Measurements from ENCODE around the gene OSBPL6.

Gene OSBPL6

DNA sequence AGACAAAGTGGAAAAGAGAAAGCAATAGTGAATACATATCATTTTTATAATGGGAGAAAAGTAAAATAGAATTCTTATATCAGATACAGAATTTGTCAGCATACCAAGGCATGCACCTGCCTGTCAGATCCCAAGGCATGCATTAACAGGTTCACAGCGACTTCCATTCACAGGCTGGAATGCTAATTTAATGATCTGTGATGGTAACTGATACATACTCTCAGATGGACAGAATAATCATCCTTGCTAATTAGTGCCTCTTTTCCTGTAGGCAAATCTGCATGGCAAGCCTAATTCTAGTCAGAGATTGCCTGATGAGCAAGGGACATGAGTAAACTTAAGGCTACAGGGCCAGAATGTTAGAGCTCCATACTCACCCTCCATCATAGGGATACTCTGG, 180.6 kb downstream of the OSBPL6 start:
- Histone ChIP-seq H3K4me3 (ENCODE audit: low read length) (no peak overlapping the region), H3K4me1 (ENCODE audit: insufficient read depth, low read length) (no peaks in the 10 kb centered on the region), H3K9me3 (ENCODE audit: low read length) (no peaks in the 10 kb centered on the region), H3K27me3 (ENCODE audit: insufficient read depth, low read length) (no peaks in the 10 kb centered on the region), H3K36me3 (ENCODE audit: insufficient read depth, low read length) (no peaks in the 10 kb centered on the region), H2AFZ (ENCODE audit: low read depth, low read length) (no peak overlapping the region)

DNA sequence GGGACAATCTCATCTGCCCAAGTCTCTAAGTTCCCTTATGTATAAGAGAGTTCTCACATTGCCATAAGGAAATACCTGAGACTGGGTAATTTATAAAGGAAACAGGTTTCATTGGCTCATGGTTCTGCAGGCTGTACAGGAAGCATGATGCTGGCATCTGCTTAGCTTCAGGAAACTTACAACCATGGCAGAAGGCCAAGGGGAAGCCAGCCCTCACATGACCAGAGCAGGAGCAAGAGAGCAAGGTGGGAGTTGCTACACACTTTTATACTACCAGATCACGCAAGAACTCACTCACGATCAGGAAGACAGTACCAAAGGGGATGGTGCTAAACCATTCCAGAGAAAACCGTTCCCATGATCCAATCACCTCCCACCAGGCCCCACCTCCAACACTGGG, 182.7 kb downstream of the OSBPL6 start:
- Histone ChIP-seq H3K27me3 (ENCODE audit: insufficient read depth, low read length) (no peaks in the 10 kb centered on the region), H3K9me3 (ENCODE audit: low read length) (no peaks in the 10 kb centered on the region), H2AFZ (ENCODE audit: low read depth, low read length) (no peak overlapping the region), H3K4me3 (ENCODE audit: low read length) (no peak overlapping the region), H3K4me1 (ENCODE audit: insufficient read depth, low read length) (no peaks in the 10 kb centered on the region), H3K36me3 (ENCODE audit: insufficient read depth, low read length) (no peaks in the 10 kb centered on the region)

DNA sequence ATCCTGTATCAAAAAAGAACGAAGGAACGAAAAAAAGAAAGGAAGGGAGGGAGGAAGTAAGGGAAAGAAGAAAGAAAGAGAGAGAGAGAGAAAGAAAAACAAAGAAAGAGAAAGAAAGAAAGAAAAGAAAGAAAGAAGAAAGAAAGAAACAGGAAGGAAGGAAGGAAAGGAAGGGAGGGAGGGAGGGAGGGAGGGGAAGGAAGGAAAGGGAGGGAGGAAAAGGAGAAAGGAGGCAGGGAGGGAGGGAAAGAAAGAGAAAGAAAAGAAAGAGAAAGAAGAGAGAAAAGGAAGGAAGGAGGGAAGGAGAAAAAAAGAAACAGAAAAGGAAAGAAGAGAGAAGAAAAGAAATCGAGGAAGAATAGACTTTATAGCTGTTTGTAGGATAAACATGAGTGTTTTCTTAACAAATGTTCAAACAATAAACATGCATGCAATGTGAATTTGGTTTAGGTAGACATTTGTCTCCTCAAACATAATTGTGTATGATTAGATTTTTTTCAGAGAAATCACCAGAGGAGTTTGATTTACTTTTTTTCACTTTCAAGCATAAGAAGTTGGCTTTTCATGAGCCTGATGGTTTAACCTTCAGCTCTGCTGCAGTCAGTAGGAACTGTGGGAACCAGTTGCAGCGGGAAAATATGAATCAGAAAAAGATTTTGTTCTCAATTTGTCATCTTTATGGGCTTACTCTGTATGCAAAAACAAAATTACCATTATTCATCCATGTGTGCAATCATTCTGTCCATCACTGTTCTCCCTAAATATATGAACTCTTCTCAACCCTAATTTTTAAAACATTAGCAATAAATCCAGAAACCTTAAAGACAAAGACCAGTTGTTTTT, 185.1 kb downstream of the OSBPL6 start:
- no peaks in the 10 kb centered on the region for H3K36me3 ChIP-seq (ENCODE audit: insufficient read depth, low read length)
- no peaks in the 10 kb centered on the region for H3K4me1 ChIP-seq (ENCODE audit: insufficient read depth, low read length)
- H2AFZ ChIP-seq (ENCODE audit: low read depth, low read length), result no peak overlapping the region
- H3K4me3 ChIP-seq (ENCODE audit: low read length), result no peak overlapping the region
- no peaks in the 10 kb centered on the region for H3K9me3 ChIP-seq (ENCODE audit: low read length)
- H3K27me3 ChIP-seq (ENCODE audit: insufficient read depth, low read length), result no peaks in the 10 kb centered on the region

DNA sequence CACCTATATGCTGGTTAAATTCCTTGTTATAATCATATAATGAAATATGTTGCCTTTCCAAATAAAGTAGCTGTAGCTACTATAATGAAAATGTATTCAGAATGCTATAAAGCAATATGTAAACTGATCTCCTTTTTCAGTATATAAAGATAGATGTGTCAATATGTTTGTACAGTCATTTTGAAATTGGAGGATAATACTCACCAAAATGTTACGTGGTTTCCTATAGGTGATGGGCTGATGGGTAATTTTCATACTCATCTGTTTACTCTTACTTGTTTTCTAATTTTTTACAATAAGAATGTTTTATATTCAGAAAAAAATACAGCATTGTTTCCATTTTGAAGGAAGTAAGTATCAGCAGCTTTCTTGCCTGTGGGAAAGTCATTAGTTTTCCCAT, 186.5 kb downstream of the OSBPL6 start:
- Histone ChIP-seq H3K9me3 (ENCODE audit: low read length) (no peaks in the 10 kb centered on the region), H3K4me3 (ENCODE audit: low read length) (no peak overlapping the region), H3K27me3 (ENCODE audit: insufficient read depth, low read length) (no peaks in the 10 kb centered on the region), H3K36me3 (ENCODE audit: insufficient read depth, low read length) (no peaks in the 10 kb centered on the region), H2AFZ (ENCODE audit: low read depth, low read length) (no peak overlapping the region), H3K4me1 (ENCODE audit: insufficient read depth, low read length) (no peaks in the 10 kb centered on the region)

DNA sequence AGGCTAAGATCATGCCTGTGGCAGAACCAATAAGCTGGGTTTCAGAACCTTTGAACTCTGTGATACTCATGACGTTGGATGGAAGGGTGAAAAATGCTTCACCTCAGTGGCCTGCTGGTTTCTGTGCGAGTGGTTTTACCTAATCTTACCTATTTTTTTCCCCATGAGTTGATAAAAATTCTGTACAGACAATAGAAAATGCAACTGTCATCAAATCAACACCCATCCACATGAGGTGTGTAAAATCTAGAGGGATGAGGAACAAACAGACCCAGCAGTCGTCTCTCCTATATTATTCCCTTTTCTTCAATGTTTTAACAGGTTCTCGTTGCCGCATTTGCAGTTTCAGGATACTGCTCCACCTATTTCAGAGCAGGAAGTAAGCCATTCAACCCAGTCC, 189.4 kb downstream of the OSBPL6 start:
- Histone ChIP-seq H3K4me1 (ENCODE audit: insufficient read depth, low read length) (no peaks in the 10 kb centered on the region), H3K9me3 (ENCODE audit: low read length) (no peaks in the 10 kb centered on the region), H3K36me3 (ENCODE audit: insufficient read depth, low read length) (no peaks in the 10 kb centered on the region), H3K27me3 (ENCODE audit: insufficient read depth, low read length) (no peaks in the 10 kb centered on the region), H2AFZ (ENCODE audit: low read depth, low read length) (no peak overlapping the region), H3K4me3 (ENCODE audit: low read length) (no peak overlapping the region)

DNA sequence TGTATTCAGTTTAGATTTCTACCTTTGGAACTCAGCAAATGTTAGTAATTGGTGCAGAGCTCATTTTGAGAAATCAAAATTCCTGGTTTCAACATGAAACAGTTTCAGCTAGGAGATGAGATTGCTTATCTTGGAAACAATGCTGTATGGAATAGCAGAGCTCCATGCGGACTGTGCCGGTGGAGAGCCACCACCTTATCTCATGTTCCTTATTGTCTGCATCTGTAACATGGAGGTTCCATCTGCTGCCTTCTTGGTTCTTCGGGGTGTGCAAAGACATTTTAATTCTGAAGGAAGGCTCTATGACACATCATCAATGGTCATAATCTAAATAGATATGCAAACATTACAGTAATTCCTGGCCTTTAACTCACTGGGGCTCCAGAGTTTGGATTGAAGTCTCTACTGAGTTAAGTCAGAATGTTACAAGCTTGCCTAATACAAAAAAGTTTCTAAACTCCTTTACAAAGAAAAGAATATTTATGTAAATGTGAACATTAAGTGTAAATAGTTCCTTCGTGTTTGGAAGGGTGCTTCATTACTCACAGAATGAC, 191.4 kb downstream of the OSBPL6 start:
- Histone ChIP-seq H3K4me3 (ENCODE audit: low read length) (no peak overlapping the region), H3K27me3 (ENCODE audit: insufficient read depth, low read length) (no peaks in the 10 kb centered on the region), H3K36me3 (ENCODE audit: insufficient read depth, low read length) (no peaks in the 10 kb centered on the region), H2AFZ (ENCODE audit: low read depth, low read length) (no peak overlapping the region), H3K9me3 (ENCODE audit: low read length) (no peaks in the 10 kb centered on the region), H3K4me1 (ENCODE audit: insufficient read depth, low read length) (no peaks in the 10 kb centered on the region)

DNA sequence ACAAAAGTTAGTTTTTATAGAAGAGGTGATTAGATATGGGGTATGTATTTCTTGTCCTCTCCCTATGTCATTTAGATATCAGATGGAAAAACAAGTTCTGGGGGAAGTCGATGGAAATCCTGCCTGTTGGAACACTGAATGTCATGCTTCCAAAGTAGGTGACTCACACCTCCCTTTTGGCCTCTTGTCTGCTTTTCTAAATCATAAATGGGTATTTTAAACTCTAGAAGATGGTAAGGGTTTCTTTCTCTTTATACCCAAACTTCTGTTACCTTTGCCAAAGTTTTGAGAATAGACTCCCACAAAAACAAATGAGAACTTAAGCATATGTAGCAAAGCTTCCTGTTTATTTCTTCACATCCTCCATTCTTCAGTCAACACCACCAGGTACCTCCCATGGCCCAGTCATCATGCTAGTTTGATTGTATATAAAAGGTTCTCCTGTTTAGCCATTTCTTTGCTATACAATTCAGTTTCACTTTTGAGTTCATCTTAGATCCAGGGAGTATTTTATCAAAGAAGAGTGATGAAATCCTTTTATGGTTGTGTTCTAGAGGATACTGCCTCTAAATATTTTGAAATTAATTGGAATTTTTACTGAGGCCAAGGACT, 192.8 kb downstream of the OSBPL6 start:
- H3K27me3 ChIP-seq (ENCODE audit: insufficient read depth, low read length), result no peaks in the 10 kb centered on the region
- no peak overlapping the region for H3K4me3 ChIP-seq (ENCODE audit: low read length)
- no peaks in the 10 kb centered on the region for H3K9me3 ChIP-seq (ENCODE audit: low read length)
- no peaks in the 10 kb centered on the region for H3K4me1 ChIP-seq (ENCODE audit: insufficient read depth, low read length)
- no peaks in the 10 kb centered on the region for H3K36me3 ChIP-seq (ENCODE audit: insufficient read depth, low read length)
- no peak overlapping the region for H2AFZ ChIP-seq (ENCODE audit: low read depth, low read length)

DNA sequence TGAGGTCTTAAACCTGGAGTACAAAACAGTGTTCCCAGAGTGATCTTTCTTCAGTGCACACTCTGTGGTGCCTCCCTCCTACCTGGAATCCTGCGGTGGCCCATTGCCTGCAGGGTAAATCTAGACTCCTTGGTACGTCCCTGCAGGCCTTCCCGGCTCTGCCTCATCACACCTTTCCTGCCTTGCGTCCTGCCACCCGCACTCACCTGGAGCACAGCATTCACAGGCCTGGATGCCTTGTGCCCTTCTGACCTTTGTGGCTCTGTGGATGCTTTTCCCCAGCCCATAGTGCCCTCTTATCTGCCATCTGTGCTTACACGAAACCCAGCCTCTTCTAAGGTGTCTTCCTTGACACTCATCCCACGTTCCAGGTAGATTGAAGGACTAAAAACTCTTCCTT, 194.0 kb downstream of the OSBPL6 start:
- Histone ChIP-seq H3K27me3 (ENCODE audit: insufficient read depth, low read length) (no peaks in the 10 kb centered on the region), H3K4me1 (ENCODE audit: insufficient read depth, low read length) (peaks cover under 1% of the 10 kb centered on the region), H2AFZ (ENCODE audit: low read depth, low read length) (no peak overlapping the region), H3K9me3 (ENCODE audit: low read length) (no peaks in the 10 kb centered on the region), H3K36me3 (ENCODE audit: insufficient read depth, low read length) (no peaks in the 10 kb centered on the region), H3K4me3 (ENCODE audit: low read length) (no peak overlapping the region)

DNA sequence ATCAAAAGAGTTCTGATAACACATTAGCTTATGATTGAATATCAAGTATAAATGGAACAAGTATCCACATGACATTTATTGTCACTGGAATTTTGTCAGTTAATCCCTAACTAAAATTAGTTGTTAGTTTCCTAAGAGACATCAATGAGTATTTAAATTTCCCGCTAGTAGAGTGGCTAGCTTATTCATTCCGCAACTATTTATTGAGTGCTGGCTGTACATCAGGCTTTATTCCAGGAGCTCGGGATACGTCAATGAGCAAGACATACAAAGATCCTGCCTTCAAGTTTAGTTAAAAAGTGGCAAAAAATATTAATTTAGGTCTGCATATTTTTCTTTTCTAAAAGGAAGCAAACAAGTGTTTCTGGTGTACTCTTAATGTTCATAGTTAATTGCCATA, 197.4 kb downstream of the OSBPL6 start:
- Histone ChIP-seq H3K36me3 (ENCODE audit: insufficient read depth, low read length) (no peaks in the 10 kb centered on the region), H3K4me1 (ENCODE audit: insufficient read depth, low read length) (peaks cover 7% of the 10 kb centered on the region), H2AFZ (ENCODE audit: low read depth, low read length) (no peak overlapping the region), H3K9me3 (ENCODE audit: low read length) (no peaks in the 10 kb centered on the region), H3K27me3 (ENCODE audit: insufficient read depth, low read length) (no peaks in the 10 kb centered on the region), H3K4me3 (ENCODE audit: low read length) (no peak overlapping the region)

DNA sequence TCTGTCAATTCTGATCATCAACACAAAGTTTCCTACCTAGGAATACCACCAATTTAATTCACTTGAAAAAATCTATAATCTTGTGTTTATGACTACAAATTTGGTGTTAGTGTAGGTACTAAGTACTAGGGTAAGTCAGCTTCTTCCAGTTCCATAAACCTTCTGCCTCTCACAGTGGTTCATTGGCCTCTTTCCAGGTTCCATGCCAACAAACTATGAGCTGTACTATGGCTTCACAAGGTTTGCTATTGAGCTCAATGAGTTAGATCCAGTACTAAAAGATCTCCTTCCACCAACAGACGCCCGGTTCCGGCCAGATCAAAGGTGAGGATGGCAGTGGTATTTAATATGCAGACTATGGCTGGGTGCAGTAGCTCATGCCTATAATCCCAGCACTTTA, 197.9 kb downstream of the OSBPL6 start:
- Histone ChIP-seq H3K4me1 (ENCODE audit: insufficient read depth, low read length) (peaks cover 7% of the 10 kb centered on the region), H3K36me3 (ENCODE audit: insufficient read depth, low read length) (no peaks in the 10 kb centered on the region), H3K27me3 (ENCODE audit: insufficient read depth, low read length) (no peaks in the 10 kb centered on the region), H3K9me3 (ENCODE audit: low read length) (no peaks in the 10 kb centered on the region), H2AFZ (ENCODE audit: low read depth, low read length) (no peak overlapping the region), H3K4me3 (ENCODE audit: low read length) (no peak overlapping the region)

DNA sequence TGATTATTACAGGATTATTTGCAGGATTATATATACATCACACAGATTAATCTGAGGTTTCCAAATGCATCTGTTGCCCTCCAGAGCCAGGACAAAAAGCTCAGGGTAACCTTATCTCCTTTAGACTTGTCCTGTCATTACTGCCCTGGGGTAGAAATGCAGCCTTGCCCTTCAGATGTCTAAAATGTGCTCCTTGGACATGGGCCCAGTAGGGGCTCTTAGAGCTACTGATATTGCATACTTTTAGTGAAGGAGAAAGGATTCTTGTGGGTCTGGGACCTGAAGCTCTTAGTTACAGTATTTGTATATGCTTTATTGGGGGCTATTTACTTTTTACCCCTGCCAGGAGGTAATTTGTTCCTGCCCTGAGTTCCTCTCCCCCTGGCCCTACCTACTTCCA, 200.5 kb downstream of the OSBPL6 start:
- Histone ChIP-seq H3K9me3 (ENCODE audit: low read length) (no peaks in the 10 kb centered on the region), H3K36me3 (ENCODE audit: insufficient read depth, low read length) (no peaks in the 10 kb centered on the region), H2AFZ (ENCODE audit: low read depth, low read length) (no peak overlapping the region), H3K27me3 (ENCODE audit: insufficient read depth, low read length) (no peaks in the 10 kb centered on the region), H3K4me3 (ENCODE audit: low read length) (no peak overlapping the region), H3K4me1 (ENCODE audit: insufficient read depth, low read length) (peaks cover 7% of the 10 kb centered on the region)

DNA sequence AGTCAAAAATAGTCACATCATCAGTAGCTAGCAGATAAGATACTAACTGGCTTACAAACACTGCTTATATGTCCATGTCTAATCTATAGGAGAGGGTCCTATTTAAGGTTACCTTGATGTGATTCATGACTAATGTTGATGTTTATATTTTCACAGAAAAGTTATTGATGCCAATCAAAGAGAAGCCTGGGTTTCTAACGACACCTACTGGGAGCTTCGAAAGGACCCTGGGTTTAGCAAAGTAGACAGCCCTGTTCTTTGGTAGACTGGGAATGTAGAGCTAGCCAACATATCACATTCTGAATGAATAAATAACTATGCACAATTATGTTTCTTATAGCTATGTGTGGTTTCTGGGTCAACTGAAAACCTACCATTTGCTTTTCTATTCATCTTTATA, 201.0 kb downstream of the OSBPL6 start:
- Histone ChIP-seq H3K4me3 (ENCODE audit: low read length) (no peak overlapping the region), H3K9me3 (ENCODE audit: low read length) (no peaks in the 10 kb centered on the region), H3K36me3 (ENCODE audit: insufficient read depth, low read length) (no peaks in the 10 kb centered on the region), H3K27me3 (ENCODE audit: insufficient read depth, low read length) (no peaks in the 10 kb centered on the region), H3K4me1 (ENCODE audit: insufficient read depth, low read length) (peaks cover 7% of the 10 kb centered on the region), H2AFZ (ENCODE audit: low read depth, low read length) (no peak overlapping the region)

DNA sequence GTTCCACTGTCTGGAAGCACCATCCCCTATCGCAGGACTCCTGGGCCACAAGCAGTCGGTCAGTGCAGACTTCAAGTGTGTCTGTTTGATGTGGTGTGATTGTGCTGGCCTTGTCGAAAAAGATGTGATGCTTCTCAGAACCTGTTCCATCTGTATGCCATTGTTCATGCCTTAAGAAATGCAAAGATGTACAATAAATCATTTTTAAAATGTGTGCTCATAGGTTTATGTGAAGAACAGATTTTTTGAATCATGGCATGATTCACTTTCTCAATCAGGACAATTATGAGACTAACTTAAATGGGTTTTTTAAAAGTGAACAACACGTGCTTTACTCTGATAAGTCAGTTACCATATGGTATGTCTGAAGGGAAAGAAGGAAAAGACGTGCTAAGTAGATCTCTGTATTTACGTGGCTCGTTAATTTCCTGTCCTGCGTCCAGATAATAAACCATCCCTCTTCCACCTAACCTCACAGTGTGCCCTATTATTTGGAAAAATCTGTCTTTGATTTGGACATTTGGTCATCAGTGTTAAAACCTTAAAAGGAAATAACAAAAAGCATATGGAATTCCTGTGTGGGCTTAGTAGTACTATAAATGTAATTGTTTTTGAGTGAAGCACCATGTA, 201.7 kb downstream of the OSBPL6 start:
- Histone ChIP-seq H3K9me3 (ENCODE audit: low read length) (no peaks in the 10 kb centered on the region), H3K4me3 (ENCODE audit: low read length) (no peak overlapping the region), H3K36me3 (ENCODE audit: insufficient read depth, low read length) (no peaks in the 10 kb centered on the region), H2AFZ (ENCODE audit: low read depth, low read length) (no peak overlapping the region), H3K4me1 (ENCODE audit: insufficient read depth, low read length) (peaks cover 7% of the 10 kb centered on the region), H3K27me3 (ENCODE audit: insufficient read depth, low read length) (no peaks in the 10 kb centered on the region)
